ENCODE results near the gene SAPCD2.

SAPCD2 gene

DNA sequence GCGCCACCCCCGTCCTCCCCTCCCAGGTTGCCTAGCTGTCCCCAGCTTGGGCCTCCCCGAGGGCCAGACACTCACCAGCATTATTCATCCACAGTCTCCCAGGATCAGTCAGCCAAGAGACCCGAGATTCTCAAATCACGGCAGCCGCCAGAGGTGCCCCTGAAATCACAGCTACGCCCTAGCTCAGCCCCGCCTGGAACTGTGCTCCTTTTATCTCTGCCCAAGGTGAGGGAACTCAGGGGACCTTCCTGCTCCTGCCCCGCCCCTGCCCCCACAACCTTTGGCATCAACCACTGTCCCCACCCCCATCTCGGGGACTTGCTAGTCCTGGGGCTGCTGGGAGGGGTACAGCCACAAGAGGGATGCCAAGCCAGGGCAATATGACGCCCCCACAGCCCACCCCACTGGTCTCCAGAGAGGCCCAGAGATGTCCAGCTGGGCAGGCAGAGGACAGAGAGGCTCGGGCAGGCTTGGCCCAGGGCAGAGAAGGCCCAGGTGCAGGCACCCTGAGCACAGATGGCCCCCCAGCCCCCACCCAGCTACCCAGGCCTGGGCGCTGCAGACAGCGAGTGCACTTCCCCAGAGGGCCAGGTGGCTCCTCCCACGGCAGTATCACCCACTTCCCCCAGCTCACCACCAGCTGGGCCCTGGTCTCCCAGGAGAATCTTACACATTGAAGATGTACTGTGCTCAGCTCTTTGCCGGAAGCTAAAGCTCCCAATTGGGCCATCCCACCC, 38.3 kb downstream of the SAPCD2 start, which contains the start of gene FUT7:
Gene FUT7 (minus strand): TSS at position 185 of the 737 bp plus-strand sequence. CDS start 97 bp downstream, at position 88.
- DNase-seq (ENCODE audit: low read depth, low spot score), result no peak

- no peak for DNase-seq (ENCODE audit: low read depth, low spot score)
Measured at GRCh38 chr9:137030538-137031527, 39.5 kb downstream of the SAPCD2 start.

DNA sequence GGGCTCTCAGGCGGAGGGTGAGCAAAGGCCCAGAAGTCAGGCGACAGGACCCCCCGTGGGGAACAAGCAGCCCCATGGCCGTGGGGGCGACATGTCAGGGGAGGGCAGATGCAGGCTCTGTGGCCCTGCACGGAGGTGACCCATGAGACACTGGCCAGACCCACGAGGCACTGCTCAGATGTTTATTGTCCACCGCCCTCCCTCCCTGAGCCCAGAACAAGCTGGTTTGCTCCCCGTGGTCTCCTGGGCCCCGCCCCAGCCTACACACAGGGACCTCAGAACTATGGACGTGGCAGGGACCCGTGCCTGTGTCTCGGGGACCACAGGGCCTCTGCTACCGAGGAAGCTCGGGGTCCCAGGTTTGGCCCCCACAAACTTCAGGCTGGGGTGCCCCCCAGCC, 40.4 kb downstream of the SAPCD2 start:
- DNase-seq (ENCODE audit: low read depth, low spot score), result no peak

DNA sequence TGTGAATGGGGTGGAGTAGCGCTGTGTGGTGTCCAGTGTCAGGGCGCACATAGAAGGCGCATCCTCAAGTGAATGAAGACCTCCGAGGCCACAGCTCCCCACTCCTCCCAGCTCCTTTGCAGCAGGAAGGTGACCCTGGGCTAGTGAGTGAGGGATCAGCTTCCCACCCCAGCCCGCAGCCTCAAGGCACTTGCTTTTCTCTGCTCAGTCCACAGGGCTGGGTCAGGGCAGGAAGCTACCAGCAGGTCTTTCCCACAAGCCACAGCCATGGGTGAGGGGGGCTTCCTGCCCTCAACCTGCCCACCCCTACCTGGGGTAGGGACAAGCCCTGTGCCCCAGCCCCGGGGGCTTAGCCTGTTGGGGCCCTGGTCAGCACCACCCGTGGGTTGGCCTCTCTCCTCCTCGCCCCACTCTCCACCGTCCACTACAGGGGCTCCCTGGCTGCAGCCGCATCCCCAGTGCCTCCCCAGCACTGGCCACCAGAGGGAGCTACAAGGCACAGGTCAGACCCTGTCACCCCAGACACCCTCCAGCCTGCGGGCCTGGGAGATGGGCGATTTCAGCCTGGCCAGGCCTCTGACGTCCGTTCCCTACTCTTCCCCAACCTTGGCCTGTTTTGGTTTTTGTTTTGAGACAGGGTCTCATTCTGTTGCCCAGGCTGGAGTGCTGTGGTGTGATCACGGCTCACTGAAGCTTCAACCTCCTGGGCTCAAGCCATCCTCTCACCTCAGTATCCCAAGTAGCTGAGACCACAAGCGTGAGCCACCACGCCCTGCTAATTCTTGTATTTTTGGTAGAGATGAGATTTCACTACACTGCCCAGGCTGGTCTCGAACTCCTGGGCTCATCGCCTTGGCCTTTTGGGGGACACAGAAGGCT, 41.1 kb downstream of the SAPCD2 start:
- no peak for DNase-seq (ENCODE audit: low read depth, low spot score)

DNA sequence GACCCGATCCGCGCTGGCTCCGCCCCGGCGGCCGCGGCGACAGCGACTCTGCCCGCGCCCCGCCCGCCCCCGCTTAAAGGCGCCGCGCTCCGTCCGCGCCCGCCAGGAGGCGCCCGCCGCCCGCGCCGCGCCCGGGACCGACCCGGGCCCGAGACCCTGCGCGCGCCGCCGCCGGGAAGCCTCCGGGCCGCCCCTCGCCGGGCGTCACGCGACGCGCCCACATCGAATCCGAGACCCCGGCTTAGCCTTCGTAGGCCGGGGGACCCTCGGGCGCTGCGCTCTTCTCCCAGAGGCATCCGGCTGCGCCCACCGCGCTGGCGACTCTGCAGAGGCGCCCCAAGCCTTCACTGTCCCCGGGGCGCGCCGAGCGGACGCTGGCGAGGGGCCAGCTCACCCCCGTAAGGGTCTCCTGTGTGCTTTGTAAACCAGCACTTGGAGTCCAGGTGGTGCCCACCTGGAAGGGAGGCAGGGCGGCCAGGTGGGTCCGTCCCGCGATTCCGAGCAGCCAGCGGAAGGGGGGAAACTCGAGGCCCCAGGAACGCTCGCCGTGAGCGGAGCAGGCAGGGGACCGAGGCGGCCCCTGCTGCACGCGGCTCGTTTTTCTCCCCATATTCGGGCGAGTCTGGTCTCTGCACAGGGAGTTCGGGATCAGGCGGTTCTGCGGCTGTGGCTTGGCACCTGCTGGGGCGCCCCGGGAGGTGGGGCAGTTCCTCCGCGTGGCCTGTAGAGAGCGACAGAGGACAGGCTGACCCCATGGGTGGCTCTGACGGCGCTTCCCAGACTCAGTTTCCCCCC, 41.9 kb downstream of the SAPCD2 start:
- no peak for DNase-seq (ENCODE audit: low read depth, low spot score)

- no peak for DNase-seq (ENCODE audit: low read depth, low spot score)
Measured at GRCh38 chr9:137027369-137028262, 42.7 kb downstream of the SAPCD2 start, which contains the start of gene ABCA2. TSS of gene ABCA2 (minus strand) at chr9:137028237. CDS start at chr9:137028140, 97 bp downstream.

DNA sequence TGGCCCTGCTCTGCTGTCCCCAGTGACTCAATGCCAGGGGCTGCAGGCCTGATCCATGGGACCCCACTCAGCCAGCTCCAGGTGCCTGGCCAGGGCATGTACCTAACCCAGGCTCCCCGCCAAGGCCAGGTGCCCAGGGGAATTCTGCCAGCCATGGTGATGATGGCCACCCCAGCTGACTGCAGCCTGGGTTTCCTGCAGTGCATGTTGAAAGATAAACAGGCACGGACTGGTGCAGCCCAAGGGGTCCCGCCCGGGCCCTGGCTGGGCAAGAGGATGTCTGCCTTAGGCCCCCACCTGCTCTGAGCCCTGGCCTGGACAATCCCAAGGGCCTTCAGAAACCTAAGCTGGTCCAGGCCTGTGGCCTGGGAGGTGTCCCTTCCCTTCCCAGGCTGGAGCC, 43.5 kb downstream of the SAPCD2 start:
- no peak for DNase-seq (ENCODE audit: low read depth, low spot score)

GRCh38 chr9:137026384-137026783, 44.0 kb downstream of the SAPCD2 start:
- DNase-seq (ENCODE audit: low read depth, low spot score), result no peak

GRCh38 chr9:137025517-137025966, 44.8 kb downstream of the SAPCD2 start:
- no peak for DNase-seq (ENCODE audit: low read depth, low spot score)

- DNase-seq (ENCODE audit: low read depth, low spot score), result no peak
Measured at GRCh38 chr9:137023583-137023991, 46.8 kb downstream of the SAPCD2 start.

DNA sequence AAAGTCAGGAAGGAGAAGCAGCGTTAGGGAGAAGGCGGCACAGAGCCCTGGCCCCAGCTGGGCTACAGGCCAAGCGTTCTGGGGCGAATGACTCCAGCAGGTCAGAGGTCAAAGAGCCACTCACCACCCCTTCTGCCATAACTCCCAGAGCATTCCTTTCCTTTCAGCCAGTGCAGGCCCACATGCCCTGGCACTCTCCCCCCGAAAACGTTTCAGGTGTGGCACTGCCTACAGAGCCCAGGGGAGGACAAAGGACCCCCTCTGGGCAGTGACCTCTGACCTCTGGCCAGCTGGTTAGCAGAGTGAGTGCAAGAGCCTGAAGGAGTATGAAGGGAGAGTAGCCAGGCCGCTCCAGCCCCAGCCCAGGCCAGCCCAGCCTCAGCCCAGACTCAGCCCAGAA, 47.2 kb downstream of the SAPCD2 start:
- no peak for DNase-seq (ENCODE audit: low read depth, low spot score)

DNA sequence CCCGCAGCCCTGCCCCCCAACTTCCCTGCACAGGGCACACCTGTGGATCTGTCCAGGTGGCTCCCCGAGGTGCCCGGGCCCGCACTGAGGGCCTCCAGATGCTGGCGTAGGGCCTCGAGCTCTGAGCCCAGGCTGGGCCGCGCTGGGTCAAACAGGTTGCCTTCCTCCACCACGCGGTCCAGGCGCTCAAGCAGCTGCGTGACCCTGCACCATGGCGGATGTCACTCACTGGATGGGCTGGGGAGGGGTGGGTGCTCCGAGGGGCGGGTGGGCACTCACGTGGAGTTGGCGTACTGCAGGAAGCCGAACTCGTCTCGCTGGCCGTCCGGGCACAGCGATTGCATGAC, 47.7 kb downstream of the SAPCD2 start:
- no peak for DNase-seq (ENCODE audit: low read depth, low spot score)

GRCh38 chr9:137021979-137022661, 48.2 kb downstream of the SAPCD2 start:
- no peak for DNase-seq (ENCODE audit: low read depth, low spot score)

DNA sequence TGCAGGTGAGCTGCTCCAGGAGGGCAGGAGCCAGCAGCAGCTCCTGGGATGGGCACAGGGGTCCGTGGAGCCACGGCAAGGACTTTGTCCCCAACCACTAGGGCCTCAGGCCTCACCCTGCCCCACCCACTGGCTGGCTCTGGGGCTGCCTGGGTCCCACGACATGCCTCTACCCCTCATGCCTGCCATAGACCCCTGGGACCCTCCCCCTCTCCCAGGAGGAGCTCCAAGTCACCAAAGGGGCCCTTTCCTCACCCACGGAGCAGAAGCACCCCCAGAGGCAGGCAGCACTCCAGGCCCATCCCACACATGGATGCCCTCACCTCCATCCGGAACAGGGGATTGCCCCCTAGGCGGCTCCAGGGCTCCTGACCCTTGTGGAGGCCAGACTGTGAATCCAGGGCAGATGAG, 48.8 kb downstream of the SAPCD2 start:
- DNase-seq (ENCODE audit: low read depth, low spot score), result no peak

DNA sequence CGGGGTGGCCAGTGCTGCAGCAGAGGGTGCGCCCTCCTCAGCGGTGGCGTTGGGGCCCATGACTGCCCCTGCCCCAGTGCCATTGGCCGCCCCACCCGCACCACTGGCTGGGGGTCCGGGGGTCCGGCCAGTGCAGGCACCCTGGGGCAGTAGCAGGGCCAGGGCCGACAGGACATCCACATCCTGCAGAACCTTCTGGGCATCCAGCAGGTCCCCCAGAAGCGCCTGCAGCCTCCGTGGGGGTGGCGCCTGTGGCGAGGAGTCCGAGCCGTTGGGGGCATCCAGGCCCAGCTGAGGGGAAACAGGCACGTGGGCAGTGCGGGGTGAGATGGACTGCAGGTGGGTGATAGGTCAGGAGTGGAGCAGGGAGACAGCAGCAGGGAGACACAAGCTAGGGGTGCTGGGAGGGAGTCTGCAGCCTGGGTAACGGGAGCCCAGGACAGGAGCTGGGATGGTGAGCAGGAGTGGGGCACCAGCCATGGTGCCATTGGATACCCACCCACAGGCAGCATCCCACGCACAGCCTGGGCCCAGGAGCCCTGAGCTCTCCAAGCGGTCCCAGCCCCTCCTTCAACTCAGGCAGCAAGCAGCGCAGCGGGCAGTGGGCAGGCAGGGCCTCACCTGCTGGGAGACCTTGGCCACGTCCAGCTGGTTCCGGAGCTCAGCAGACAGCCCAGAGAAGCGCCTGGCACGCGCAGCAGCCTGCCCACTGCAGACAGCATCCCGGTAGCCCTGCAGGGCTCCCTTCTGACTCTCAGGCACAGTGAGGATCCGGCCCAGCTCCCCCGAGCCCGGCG, 49.4 kb downstream of the SAPCD2 start:
- no peak for DNase-seq (ENCODE audit: low read depth, low spot score)

- DNase-seq (ENCODE audit: low read depth, low spot score), result no peak
Measured at GRCh38 chr9:137019891-137020683, 50.3 kb downstream of the SAPCD2 start.

Measured in activated naive CD8-positive, alpha-beta T cell treated with anti-CD3 and anti-CD28 coated beads, Interleukin-2, amount 50 U/mL, for 16 hours (primary cell).